Measurements from ENCODE around the gene PTPRO. TPM values are rescaled to one million over a fixed set of nuclear protein-coding genes. Genes with fewer than 3 reads are reported as not detected.

PTPRO gene
- total RNA-seq, 1 experiment from 2014 or later, result 14.3 TPM

GRCh38 chr12:15644700-15645099, 322.4 kb downstream of the PTPRO start:
- no peak for DNase-seq (ENCODE audit: low spot score)

DNA sequence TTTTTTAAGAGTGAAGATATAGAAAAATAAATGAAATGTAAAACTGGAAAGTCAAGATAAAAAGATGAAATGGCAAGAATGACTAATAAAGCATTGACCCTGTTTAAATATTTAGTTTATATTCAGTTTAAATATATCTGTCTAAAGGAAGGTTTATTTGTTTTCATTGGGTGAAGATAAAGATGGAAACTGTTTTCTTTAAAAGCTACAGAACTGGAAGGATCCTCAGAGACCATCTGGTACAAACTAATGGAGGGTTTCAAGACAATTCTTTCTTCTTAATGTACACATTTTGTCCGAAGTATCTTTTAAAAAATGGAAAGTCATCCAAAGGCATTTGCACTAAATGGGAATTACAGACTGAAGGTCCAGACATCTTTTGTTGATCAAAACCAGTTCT, 324.3 kb downstream of the PTPRO start:
- no peak for DNase-seq (ENCODE audit: low spot score)

Other genes with a start within 250 kb of the PTPRO start
- gene RERG, start 101.1 kb upstream of the PTPRO start, total RNA-seq (2014; rRNA removed; shearing (Covaris generic)), result not detected in 2 replicates

Data from HT-29 (cell line).